Limb (tissue), 2 donors: Measurements from ENCODE around the gene SF1.
A peak's percentile ranks its signal among the peaks of the same experiment; 100 is the strongest.

Experiments
- DNase-seq, 2 donors: peaks; one replicate each; pipeline ENCODE4 v3.0.0-alpha.2; 2016; ENCODE audit errors: extremely low spot score in 2 of 2

Gene SF1

DNA sequence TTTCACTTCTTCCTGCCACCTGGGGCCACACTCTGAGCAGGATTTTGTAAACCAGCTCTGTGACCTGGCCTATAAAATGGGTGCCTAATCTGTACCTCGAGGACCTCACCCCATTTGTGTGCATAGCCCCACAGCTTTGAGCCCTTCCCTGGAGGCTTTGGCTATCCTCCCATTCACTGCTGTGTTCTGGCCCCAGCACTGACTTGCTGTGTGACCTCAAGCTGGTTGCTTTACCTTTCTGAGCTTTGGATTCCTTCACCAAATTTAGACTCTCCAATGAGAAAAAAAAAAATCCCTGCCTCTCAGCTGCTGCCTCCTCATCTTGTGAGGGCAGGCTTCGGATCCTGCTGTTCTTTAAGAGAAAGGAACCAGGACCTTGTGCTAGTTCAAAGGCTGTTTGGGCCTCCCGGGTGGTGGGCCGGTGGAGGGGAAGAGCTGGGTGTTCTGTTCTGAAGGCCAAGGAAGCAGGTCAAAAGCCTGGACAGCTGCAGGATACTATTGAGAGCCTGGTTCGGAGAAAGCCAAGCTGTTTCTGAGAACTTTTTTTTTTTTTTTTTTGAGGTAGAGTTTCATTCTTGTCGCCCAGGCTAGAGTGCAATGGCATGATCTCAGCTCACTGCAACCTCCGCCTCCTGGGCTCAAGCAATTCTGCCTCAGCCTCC is 17.5 kb downstream of the SF1 start:
- peak in 1 of 2 donors; percentile 29 for DNase-seq

GRCh38 chr11:64759722-64760719 is 18.3 kb downstream of the SF1 start, which contains the start of gene PYGM:
TSS of gene PYGM (minus strand) at chr11:64759974. CDS start at chr11:64759898, 76 bp downstream.
- peak; percentile 60 to 71 for DNase-seq

- peak in 1 of 2 donors; percentile 29 for DNase-seq
Measured at GRCh38 chr11:64759131-64759721, 19.1 kb downstream of the SF1 start.

DNA sequence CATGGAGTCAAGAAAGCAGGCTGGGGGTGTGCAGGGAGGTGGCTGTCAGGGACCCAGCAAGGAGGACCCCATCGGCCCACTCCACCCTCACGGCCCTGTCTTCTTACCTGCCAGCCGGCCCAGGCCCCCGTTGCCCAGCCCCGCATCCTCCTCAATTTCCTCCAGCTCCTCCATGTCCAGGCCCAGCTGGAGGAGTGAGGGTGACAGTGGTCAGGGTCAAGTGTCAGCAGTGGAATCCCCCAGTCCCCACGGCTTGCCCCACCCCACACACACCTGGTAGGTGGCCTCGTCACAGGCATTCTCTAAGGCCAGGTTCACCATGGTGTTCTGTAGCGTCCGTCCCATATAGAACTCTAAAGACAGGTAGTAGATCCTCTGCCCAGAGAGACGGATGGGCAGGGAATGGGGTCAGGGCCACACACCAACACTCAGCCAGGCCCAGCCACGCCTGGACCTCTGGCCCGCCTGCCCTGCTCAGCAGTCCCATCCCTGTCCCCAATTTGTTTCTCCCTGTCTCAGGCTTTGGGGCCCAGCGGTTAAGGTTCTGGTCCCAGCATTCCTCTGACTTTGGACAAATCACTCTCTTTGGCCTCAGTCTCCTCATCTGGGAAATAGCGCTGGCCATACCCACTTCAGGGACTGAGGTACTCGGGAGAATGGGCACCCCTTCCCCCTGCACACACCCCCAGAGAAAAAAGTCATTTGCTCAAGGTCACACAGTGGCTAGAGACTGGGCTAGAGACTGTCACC is 19.8 kb downstream of the SF1 start:
- peak in 1 of 2 donors; percentile 25 for DNase-seq

DNA sequence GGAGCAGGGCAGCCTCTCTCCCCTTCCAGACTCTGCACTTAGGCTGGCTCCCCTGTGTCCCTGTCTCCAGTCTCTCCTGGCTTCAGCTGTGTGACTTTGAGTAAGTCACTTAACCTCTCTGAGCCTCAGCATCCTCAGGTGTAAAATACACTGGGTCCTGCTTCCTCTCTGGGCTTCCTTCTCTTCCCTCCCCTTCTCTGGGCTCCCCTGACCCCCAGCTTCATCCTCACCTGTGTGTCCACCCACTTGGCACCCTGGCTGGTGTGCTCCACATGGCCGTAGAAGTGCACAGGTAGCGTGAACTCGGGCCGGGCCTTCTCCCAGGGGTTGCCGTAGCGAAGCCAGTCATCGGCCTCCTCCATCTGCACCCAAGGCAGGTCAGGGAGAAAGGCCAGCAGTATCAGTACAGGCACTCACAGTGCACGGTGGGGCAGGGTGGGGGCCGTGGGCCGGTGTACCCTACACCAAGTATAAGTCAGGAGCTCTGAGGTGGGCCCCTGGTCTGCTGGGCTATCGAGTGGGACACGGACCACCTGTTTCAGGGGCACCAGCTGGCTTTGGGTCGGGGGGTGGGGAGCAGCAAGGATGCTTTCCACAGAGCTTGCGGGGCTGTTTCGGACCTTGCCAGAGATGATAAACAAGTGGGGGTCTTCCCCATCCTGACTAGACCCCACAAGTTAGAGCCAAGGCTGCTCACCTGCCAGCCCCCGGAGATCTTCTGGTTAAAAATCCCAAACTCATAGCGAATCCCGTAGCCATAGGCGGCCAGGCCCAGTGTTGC is 20.6 kb downstream of the SF1 start:
- peak in 1 of 2 donors; percentile 23 for DNase-seq

- no peak for DNase-seq
Measured at GRCh38 chr11:64755681-64756361, 22.5 kb downstream of the SF1 start.

- DNase-seq, result no peak
Measured at GRCh38 chr11:64754919-64755662, 23.3 kb downstream of the SF1 start.

DNA sequence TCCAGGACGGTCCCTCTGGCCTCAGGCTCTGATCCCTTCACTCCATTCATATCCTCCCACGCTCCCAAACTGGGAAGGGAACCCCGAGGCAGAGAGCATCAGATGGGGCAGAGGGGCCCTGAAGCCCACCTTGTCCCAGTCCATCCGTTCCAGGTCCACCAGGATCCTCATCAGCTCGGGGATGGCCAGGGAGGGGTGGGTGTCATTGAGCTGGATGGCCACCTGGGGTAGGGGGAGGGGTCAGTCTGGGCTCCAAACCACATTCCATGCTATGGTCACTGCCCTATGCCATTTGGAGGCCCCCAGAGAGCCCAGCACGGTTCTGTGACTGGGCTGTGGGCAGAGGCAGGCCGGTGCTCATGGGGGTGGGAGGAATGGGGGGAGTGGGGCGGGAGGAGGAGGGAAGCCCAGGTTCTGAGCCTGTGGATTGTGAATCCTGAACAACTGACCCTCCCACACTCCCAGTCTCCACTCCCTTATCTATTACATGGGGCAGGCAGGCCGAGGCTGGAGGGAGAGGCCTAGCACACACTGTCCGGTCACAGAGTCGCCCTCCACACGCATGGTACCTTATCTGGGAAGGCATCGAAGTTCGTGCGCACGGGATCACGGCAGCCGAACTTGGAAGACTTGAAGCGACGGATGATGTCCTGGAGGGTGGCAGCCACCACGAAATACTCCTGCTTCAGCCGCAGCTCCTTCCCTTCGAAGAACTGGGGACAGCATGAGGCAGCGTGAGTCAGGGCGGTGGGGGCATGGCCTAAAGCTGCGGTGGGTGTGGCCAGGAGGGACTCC is 24.0 kb downstream of the SF1 start:
- no peak for DNase-seq

DNA sequence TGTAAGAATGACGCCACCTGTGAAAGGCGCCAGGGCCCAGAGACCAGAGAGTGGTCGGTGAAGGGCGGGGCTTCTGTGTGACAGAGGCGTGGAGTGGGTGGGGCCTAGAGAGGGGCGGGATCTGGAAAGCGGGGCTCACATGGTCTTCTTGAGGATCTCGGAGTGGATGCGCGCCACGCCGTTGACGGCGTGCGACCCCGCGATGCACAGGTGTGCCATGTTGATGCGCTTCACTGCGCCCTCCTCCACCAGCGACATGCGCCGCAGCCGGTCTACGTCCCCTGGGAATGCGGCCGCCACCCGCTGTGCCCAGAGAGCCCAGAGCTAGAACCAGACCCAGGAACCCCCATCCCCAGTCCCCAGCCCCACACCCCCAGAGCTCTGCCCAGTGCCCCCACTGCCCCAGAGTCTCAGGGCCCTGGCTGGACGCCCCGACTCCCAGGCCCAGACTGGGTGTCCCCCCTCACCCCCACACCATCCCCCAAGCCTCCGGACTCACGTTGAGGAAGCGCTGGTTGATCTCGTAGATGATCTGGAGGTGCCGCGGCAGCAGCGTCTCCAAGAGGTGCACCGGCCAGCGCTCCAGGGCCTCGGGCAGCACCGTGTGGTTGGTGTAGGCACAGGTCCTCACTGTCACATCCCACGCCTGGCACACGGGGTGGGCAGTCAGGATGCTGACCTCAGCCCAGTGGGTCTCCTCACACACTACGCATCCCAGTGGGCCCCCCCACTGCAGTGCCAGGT is 24.8 kb downstream of the SF1 start:
- DNase-seq, result peak in 1 of 2 donors; percentile 31

DNA sequence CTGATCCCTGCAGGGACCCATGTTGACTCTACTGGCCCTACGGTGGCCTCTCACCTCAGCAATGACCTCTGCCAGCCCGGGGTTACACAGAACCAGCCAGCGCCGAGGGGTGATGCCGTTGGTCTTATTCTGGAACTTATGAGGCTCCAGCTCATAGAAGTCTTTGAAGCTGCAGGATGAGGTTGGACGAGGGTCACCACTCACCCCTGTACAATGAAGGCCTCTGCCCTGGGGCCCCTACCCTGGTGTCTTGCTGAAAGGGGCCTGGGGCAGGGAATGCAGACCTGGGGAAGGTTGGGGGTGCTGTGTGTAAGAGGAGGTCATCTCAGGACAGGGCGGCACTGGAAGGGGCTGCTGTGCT is 25.3 kb downstream of the SF1 start:
- DNase-seq, result no peak

DNA sequence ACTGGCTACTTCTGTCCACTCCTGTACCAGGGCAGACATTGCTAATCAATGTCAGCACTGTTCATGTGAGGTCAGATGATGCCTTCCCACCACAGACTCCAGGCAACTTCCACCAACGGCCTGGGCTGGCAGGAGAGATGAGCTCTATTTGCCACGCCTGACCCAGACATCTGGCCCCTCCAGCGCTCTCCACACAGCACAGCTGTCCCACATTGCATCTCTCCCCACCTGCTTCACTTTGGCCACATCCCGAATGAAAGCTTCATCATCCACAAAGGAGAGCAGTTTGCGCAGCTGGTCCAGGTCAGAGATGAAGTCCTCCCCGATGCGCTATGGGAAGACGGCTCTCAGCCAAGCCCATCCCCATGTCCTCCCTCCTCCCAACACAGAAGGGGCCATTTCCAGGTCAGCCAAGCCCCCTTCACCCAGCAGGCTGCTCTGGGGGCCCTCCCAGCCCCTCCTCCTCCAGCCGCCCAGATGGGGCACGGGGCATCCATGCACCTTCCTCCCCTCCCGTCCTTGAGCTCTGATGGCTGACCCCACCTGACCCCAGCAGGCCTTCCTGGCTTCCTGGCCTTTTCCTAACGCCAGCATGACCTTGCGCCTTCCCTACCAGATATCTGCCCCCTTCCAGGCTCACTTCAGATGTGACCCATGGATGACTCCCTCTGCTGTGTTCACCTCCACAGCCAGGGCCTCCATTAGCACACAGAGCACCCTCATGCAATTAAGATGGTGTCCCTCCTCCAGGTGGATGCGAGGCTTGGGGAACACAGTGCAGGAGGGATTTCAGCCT is 26.0 kb downstream of the SF1 start:
- no peak for DNase-seq

- DNase-seq, result no peak
Measured at GRCh38 chr11:64751580-64751979, 26.8 kb downstream of the SF1 start.

DNA sequence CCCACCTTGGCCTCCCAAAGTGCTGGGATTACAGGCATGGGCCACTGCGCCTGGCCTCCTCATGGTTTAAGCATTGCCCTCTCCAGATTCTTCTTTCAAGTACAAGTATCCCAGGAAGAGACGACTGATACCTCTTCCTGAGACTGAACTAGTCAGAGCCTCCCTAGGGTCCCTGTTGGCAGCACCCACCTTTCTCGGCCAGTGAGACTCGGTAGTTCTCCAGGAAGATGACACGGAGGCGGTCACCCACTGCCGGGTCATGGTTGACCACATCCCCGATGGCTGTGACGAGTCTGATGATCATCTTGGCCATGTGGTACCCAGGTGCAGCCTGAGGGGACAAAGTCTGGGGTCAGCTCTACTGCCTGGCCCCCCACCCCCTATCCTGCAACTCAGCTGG is 27.2 kb downstream of the SF1 start:
- no peak for DNase-seq

DNA sequence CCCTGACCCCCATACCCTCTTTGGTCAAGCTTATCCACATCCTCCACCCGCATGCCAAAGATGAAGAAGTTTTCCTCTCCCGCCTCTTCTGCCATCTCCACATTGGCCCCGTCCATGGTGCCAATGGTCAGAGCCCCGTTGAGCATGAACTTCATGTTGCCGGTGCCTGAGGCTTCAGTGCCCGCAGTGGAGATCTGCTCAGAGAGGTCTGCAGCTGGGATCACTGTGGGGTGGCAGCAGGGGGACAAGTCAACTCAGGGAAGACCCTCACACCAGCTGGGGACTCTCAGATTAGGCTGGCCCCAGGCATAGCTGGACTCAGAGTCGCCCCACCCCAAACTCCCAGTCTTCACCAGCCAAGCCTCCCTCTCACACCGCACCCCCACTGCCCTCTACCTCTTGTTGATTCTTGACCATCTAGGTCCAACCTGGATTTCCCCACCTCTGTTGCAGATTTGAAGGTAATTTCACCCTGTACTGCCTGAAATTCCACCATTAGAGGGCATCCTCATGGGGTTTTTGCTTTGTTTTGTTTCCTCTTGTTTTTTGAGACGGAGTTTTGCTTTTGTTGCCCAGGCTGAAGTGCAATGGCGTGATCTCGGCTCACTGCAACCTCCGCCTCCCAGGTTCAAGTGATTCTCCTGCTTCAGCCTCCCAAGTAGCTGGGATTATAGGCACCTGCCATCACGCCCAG is 27.8 kb downstream of the SF1 start:
- DNase-seq, result no peak

DNA sequence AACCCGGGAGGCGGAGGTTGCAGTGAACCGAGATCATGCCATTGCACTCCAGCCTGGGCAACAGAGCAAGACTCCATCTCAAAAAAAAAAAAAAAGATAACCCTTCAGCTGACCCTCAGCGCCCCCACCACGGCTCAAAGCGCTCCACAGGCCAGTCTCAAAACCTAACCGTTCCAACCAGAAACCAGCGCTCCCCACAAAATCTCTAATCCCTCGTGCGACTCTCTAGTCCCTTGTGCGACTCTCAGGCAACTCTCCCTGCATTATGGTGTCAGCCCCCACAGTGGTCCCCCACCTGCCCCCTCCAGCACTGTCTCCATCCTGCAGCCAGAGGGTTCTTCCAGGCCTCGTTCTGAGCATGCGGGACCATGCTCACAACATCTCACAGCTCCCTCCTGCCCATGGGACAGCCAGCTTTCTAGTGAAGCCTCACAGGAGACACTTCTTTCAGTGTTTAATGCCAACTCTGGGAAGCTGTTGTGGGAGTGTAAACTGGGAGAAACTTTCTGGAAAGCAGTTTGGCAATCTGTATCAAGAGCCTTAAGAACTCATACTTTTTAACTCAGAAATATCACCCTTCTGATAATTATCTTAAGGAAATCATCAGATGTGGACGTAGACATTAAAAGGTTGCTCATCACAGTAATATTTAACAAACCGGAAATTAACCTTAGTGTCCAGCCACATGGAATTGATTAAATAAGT is 30.2 kb downstream of the SF1 start:
- DNase-seq, result peak in 1 of 2 donors; percentile 26

- peak in 1 of 2 donors; percentile 32 for DNase-seq
Measured at GRCh38 chr11:64746486-64746885, 31.9 kb downstream of the SF1 start.
